Right cardiac atrium (tissue), 5 donors: Measurements from ENCODE around the gene TNPO3. TPM values are rescaled to one million over a fixed set of nuclear protein-coding genes. Genes with fewer than 3 reads are reported as not detected.
"Not testable (repeated sequence)": the region's sequence is repeated elsewhere in the genome, so short reads cannot be mapped to it uniquely, and the experiment has no call there.

Experiments
- ATAC-seq, 2 donors: fragments of 200-7000 bp; cut with Tn5 transposase; one replicate each; pipeline versions ENCODE4 v1.8.0 to v1.9.1; 2020; ENCODE audit warnings: moderate library complexity in 2 of 2, mild to moderate bottlenecking in 1 of 2
- DNase-seq, 3 donors: peaks; one replicate each; pipeline ENCODE4 v3.0.0-alpha.2; 2020
- H3K27ac ChIP-seq: one replicate; pipeline ENCODE4 v1.5.1; 2013; ENCODE audit warnings: mild to moderate bottlenecking, low read length, control low read depth, moderate library complexity
- H3K27me3 ChIP-seq: one replicate; pipeline ENCODE4 v1.6.1; 2013; ENCODE audit not compliant: control insufficient read depth, insufficient read depth
- H3K4me1 ChIP-seq: one replicate; pipeline ENCODE4 v1.6.1; 2013; ENCODE audit warnings: low read length; ENCODE audit not compliant: control insufficient read depth, insufficient read depth
- H3K4me3 ChIP-seq: one replicate; pipeline ENCODE4 v1.5.1; 2013; ENCODE audit warnings: low read length, control low read depth
- H3K9me3 ChIP-seq: one replicate; pipeline ENCODE4 v1.6.1; 2013; ENCODE audit warnings: low read length; ENCODE audit not compliant: control insufficient read depth
- WGBS: extraction: QIAGEN DNeasy Blood & Tissue Kit; methylation state at CpG from one replicate; pipeline ENCODE4 v1.1.7; 2013; 5-methylcytosine and 5-hydroxymethylcytosine counted together
- intact Hi-C, 4 donors: fragments of 100-400 bp; cut with DNase I; formaldehyde crosslinking; loops; one replicate each; pipeline versions ENCODE4 v1.11.0 to v1.14.0; 2022 to 2023
- polyA plus RNA-seq: library from polyadenylated mRNA; stranded (reverse); fragments of 200-250 nt; gene quantifications from one replicate; pipeline ENCODE4 v1.2.3, GENCODE V29; 2013
- total RNA-seq, 4 donors: library from RNA; stranded (reverse); fragmentation: NEBNext Ultra II Directional; extraction: Animal tissue kit (Norgen Biotek cat#: 25700); gene quantifications; one replicate each; pipeline ENCODE4 v1.2.1, GENCODE V29; 2021
- donor health status: healthy with polysubstance abuse.
- donor health status: DM: no; HTN: yes; CAD: no.
- donor health status: DM: no; HTN: no; CAD: no.
- donor health status: DM: no; HTN: yes; CAD: no; lungs with severe emphysema.
- donor health status: DM: yes; HTN: yes; CAD: no.

TNPO3 gene
- total and polyA plus RNA-seq, 5 donors, result 12.2 to 29.5 (median 26.4) TPM

GRCh38 chr7:128917122-128917521 is 137.8 kb downstream of the TNPO3 start:
- Histone ChIP-seq H3K4me1 (no peaks in the 10 kb centered on the region), H3K27me3 (no peaks in the 10 kb centered on the region), H3K9me3 (no peaks in the 10 kb centered on the region), H3K4me3 (no peak overlapping the region), H3K27ac (no peak overlapping the region)
- 92% methylated on average over 2 of the region's 2 CpGs for WGBS
- intact Hi-C loops, result loop anchor here in 1 of 4 donors (10.0 kb wide), 1 partner anchor 168 kb away; no protein-coding TSS in a partner anchor
- DNase-seq, result peak in 1 of 3 donors; percentile 32
- no peak for ATAC-seq

GRCh38 chr7:128916643-128916915 is 138.3 kb downstream of the TNPO3 start:
- Histone ChIP-seq H3K9me3 (no peaks in the 10 kb centered on the region), H3K4me3 (no peak overlapping the region), H3K27ac (no peak overlapping the region), H3K27me3 (no peaks in the 10 kb centered on the region), H3K4me1 (no peaks in the 10 kb centered on the region)
- no peak for ATAC-seq
- DNase-seq, result peak in 1 of 3 donors; percentile 4
- intact Hi-C loops, result loop anchor here in 1 of 4 donors (10.0 kb wide), 1 partner anchor 168 kb away; no protein-coding TSS in a partner anchor
- 90% methylated on average over 7 of the region's 7 CpGs for WGBS

GRCh38 chr7:128915841-128916642 is 138.9 kb downstream of the TNPO3 start:
- Histone ChIP-seq H3K4me3 (no peak overlapping the region), H3K27me3 (no peaks in the 10 kb centered on the region), H3K9me3 (no peaks in the 10 kb centered on the region), H3K4me1 (no peaks in the 10 kb centered on the region), H3K27ac (no peak overlapping the region)
- ATAC-seq (no peak), DNase-seq (peak in 1 of 3 donors; percentile 48)
- intact Hi-C loops, result loop anchor here in 1 of 4 donors (10.0 kb wide), 1 partner anchor 169 kb away; no protein-coding TSS in a partner anchor
- WGBS, result 24% methylated on average over 69 of the region's 69 CpGs

GRCh38 chr7:128915271-128915819 is 139.6 kb downstream of the TNPO3 start:
- Histone ChIP-seq H3K4me1 (no peaks in the 10 kb centered on the region), H3K4me3 (no peak overlapping the region), H3K9me3 (no peaks in the 10 kb centered on the region), H3K27ac (no peak overlapping the region), H3K27me3 (no peaks in the 10 kb centered on the region)
- intact Hi-C loops, result loop anchor here in 1 of 4 donors (10.0 kb wide), 1 partner anchor 169 kb away; no protein-coding TSS in a partner anchor
- ATAC-seq (no peak), DNase-seq (peak in 1 of 3 donors; percentile 9)
- 4% methylated on average over 34 of the region's 34 CpGs for WGBS

GRCh38 chr7:128914566-128915151 is 140.3 kb downstream of the TNPO3 start:
- WGBS, result 36% methylated on average over 11 of the region's 11 CpGs
- ATAC-seq (no peak), DNase-seq (peak in 1 of 3 donors; percentile 38)
- no peaks in the 10 kb centered on the region for H3K27me3 ChIP-seq
- H3K27ac ChIP-seq, result no peak overlapping the region
- no peaks in the 10 kb centered on the region for H3K9me3 ChIP-seq
- intact Hi-C loops, result loop anchor here in 1 of 4 donors (10.0 kb wide), 1 partner anchor 170 kb away; no protein-coding TSS in a partner anchor
- no peaks in the 10 kb centered on the region for H3K4me1 ChIP-seq
- H3K4me3 ChIP-seq, result no peak overlapping the region

GRCh38 chr7:128913870-128914565 is 140.9 kb downstream of the TNPO3 start:
- DNase-seq, result peak in 1 of 3 donors; percentile 17
- Histone ChIP-seq H3K27me3 (no peaks in the 10 kb centered on the region), H3K27ac (no peak overlapping the region), H3K4me3 (no peak overlapping the region), H3K9me3 (no peaks in the 10 kb centered on the region), H3K4me1 (no peaks in the 10 kb centered on the region)
- no peak for ATAC-seq
- intact Hi-C loops, result loop anchor here in 1 of 4 donors (10.0 kb wide), 1 partner anchor 171 kb away; no protein-coding TSS in a partner anchor
- WGBS, result 85% methylated on average over 10 of the region's 10 CpGs

- WGBS, result 87% methylated on average over 11 of the region's 20 CpGs
- peak in 1 of 2 donors; percentile 13 for ATAC-seq
- not testable (repeated sequence) for H3K4me1 ChIP-seq, H3K27me3 ChIP-seq, H3K27ac ChIP-seq, H3K4me3 ChIP-seq, H3K9me3 ChIP-seq
- DNase-seq, result peak in 1 of 3 donors; percentile 6
- intact Hi-C loops, result loop anchor here in 1 of 4 donors (10.0 kb wide), 1 partner anchor 172 kb away; no protein-coding TSS in a partner anchor
These were observed 142.0 kb downstream of the TNPO3 start for GRCh38 chr7:128912709-128913495.

- 74% methylated on average over 3 of the region's 3 CpGs for WGBS
- no peaks in the 10 kb centered on the region for H3K27me3 ChIP-seq
- H3K4me3 ChIP-seq, result no peak overlapping the region
- no peaks in the 10 kb centered on the region for H3K9me3 ChIP-seq
- ATAC-seq, result no peak
- H3K27ac ChIP-seq, result no peak overlapping the region
- H3K4me1 ChIP-seq, result no peaks in the 10 kb centered on the region
- peak in 1 of 3 donors; percentile 1 for DNase-seq
- intact Hi-C loops, result loop anchor here in 1 of 4 donors (10.0 kb wide), 1 partner anchor 173 kb away; no protein-coding TSS in a partner anchor
These were observed 142.6 kb downstream of the TNPO3 start for GRCh38 chr7:128912281-128912680.

GRCh38 chr7:128911423-128912031 is 143.4 kb downstream of the TNPO3 start:
- H3K4me1 ChIP-seq, result no peaks in the 10 kb centered on the region
- no peak overlapping the region for H3K27ac ChIP-seq
- no peaks in the 10 kb centered on the region for H3K27me3 ChIP-seq
- 53% methylated on average over 8 of the region's 8 CpGs for WGBS
- ATAC-seq (peak; percentile 28 to 32), DNase-seq (peak in 2 of 3 donors; percentile 58 to 69)
- intact Hi-C loops, result loop anchor here in 1 of 4 donors (10.0 kb wide), 1 partner anchor 173 kb away; no protein-coding TSS in a partner anchor
- no peaks in the 10 kb centered on the region for H3K9me3 ChIP-seq
- H3K4me3 ChIP-seq, result no peak overlapping the region
